ACC112 (cell line): ENCODE results near the gene TMEM156.
"Not testable (repeated sequence)": the region's sequence is repeated elsewhere in the genome, so short reads cannot be mapped to it uniquely, and the experiment has no call there.

Experiments used
- H2AFZ ChIP-seq: fragments of 200-600 bp; sonication (generic); one replicate; pipeline ENCODE4 v1.6.0; 2017; ENCODE audit warnings: antibody characterized with exemption, low read length; ENCODE audit not compliant: unreplicated experiment
- H3K27ac ChIP-seq: fragments of 200-600 bp; sonication (generic); 2 replicates; pipeline ENCODE4 v1.5.1; 2014; ENCODE audit warnings: low read depth, mild to moderate bottlenecking, antibody characterized with exemption, low read length, moderate library complexity
- H3K27me3 ChIP-seq: fragments of 200-600 bp; sonication (generic); 2 replicates; pipeline ENCODE4 v1.6.1; 2014; ENCODE audit warnings: mild to moderate bottlenecking, antibody characterized with exemption, low read length, moderate library complexity, mixed read lengths; ENCODE audit not compliant: insufficient read depth
- H3K36me3 ChIP-seq: fragments of 200-600 bp; sonication (generic); 2 replicates; pipeline ENCODE4 v1.6.1; 2016; ENCODE audit warnings: mild to moderate bottlenecking, antibody characterized with exemption, low read length, moderate library complexity, mixed read lengths; ENCODE audit not compliant: insufficient read depth
- H3K4me1 ChIP-seq: fragments of 200-600 bp; sonication (generic); one replicate; pipeline ENCODE4 v1.6.1; 2016; ENCODE audit warnings: low read length, mixed read lengths; ENCODE audit not compliant: insufficient read depth, unreplicated experiment, control insufficient read depth
- H3K4me3 ChIP-seq: fragments of 200-600 bp; sonication (generic); 2 replicates; pipeline ENCODE4 v1.5.1; 2014; ENCODE audit warnings: mild to moderate bottlenecking, low read depth, low read length
- H3K79me2 ChIP-seq: fragments of 200-600 bp; sonication (generic); one replicate; pipeline ENCODE4 v1.6.0; 2016; ENCODE audit warnings: low read length; ENCODE audit not compliant: control insufficient read depth, unreplicated experiment, insufficient read depth

TMEM156 gene

DNA sequence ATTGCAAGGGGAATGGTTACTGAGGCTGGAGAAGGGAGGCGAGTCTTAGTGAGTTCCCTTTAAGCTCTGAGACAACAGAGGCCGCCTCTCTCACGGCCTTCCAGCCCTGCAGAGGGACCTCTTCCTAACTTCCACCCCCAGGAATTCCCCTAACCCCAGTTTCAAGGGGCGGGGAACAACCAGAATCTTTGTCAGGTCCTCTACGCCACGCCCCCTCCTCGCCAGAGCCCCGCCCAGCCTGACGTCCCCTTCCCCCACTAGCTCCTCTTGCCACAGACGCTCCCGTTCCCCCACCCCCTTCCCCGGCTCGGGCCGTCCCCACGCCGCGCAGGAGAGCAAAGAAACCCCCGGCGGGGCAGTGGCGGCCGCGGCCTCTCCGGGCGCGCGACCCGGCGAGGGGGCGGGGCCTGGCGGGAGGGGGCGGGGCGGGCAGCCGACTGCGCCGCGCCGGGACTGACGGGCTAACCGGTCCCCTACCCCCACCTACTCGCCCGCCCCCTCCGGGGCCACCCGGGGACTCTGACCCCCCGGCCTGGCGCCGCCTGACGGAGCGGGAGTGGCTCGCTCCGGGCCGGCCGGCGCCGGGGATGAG, 12.3 kb upstream of the TMEM156 start:
- Histone ChIP-seq H2AFZ (peak overlapping the region; percentile 94), H3K27ac (peak overlapping the region; percentile 38), H3K4me1 (peaks cover 36% of the 10 kb centered on the region), H3K36me3 (no peaks in the 10 kb centered on the region), H3K79me2 (peaks cover 36% of the 10 kb centered on the region), H3K4me3 (peak overlapping the region; percentile 98), H3K27me3 (no peaks in the 10 kb centered on the region)

DNA sequence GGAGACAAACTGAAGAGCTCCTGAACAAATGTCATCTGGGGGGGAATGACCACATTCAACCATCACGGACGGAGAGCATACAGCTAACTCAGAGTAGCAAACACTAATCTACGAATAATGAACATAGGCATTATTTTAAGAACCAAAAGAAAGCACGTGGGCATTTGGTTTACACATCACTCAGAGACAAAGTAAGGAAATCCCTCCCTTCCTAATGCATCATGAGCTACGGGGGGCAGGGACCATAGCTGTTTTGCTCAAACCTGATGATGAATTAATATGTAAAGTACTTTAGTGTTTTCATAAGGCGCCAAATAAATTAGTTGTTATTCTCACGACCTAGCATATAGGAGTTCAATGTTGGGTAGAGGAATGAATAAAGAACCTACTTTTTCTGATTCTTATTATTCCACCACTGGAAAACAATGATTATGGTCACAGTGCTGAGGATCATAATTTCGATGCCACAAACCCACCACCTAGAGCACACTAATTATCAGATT, 11.7 kb upstream of the TMEM156 start:
- Histone ChIP-seq H3K4me1 (peaks cover 36% of the 10 kb centered on the region), H3K79me2 (peaks cover 31% of the 10 kb centered on the region), H3K36me3 (no peaks in the 10 kb centered on the region), H3K27me3 (no peaks in the 10 kb centered on the region), H3K27ac (peak overlapping the region; percentile 38), H2AFZ (peak overlapping the region; percentile 29), H3K4me3 (peak overlapping the region; percentile 98)

- Histone ChIP-seq H2AFZ (peak overlapping the region; percentile 29), H3K27me3 (no peaks in the 10 kb centered on the region), H3K36me3 (no peaks in the 10 kb centered on the region), H3K27ac (peak overlapping the region; percentile 38; the same call in 1 of the 2 replicates), H3K4me1 (peaks cover 35% of the 10 kb centered on the region), H3K79me2 (peaks cover 26% of the 10 kb centered on the region), H3K4me3 (peak overlapping the region; percentile 98)
Measured at GRCh38 chr4:39043058-39043860, 11.1 kb upstream of the TMEM156 start.

- Histone ChIP-seq H3K4me3 (no peak overlapping the region), H3K36me3 (no peaks in the 10 kb centered on the region), H2AFZ (peak overlapping the region; percentile 8), H3K27ac (no peak overlapping the region), H3K27me3 (no peaks in the 10 kb centered on the region), H3K4me1 (peaks cover 32% of the 10 kb centered on the region), H3K79me2 (peaks cover 17% of the 10 kb centered on the region)
Measured at GRCh38 chr4:39042366-39042765, 10.2 kb upstream of the TMEM156 start.

DNA sequence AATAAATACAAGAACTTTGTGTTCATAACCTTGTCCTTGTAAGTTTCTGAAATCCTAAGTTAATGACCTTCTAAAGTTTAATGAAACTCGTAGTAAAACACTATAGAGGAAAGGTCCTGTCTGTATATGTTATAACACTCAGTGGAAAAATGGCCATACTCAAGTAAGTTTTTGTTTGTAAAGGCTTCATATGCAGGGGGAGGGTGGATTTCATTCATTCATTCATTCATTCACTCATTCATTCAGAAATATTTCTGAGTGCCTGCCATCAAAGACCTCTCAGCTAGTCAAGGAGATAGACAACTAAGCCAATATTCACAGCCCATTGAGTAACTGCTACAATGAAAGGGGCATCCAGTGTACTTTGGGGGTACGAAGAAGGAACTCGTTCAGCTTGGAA, 6.9 kb upstream of the TMEM156 start:
- H3K36me3 ChIP-seq = no peaks in the 10 kb centered on the region
- peaks cover 26% of the 10 kb centered on the region for H3K4me1 ChIP-seq
- H3K4me3 ChIP-seq = no peak overlapping the region
- no peaks in the 10 kb centered on the region for H3K27me3 ChIP-seq
- no peak overlapping the region for H2AFZ ChIP-seq
- no peak overlapping the region for H3K27ac ChIP-seq
- no peaks in the 10 kb centered on the region for H3K79me2 ChIP-seq

DNA sequence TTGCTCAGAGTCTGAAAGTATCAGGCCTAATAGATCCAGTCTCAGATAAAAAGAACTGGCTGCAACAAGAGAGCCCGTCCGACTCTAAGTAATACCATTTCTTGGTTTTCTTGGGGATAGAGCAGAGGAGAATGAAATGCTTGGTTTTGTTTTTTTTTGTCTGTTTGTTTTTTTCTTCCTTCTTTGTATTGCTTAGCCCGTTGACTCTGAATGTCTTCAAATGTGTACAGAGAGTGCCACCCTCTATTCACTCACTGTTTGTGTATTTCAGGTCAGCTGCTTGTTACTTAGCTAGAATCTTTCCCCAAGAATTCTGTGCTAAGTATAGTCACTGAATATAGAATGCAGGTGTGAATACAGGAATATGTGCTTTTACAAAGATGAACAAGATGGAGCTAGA, 5.7 kb upstream of the TMEM156 start:
- H3K4me1 ChIP-seq = peaks cover 17% of the 10 kb centered on the region
- no peak overlapping the region for H3K27ac ChIP-seq
- H3K36me3 ChIP-seq = no peaks in the 10 kb centered on the region
- peak overlapping the region; percentile 20 for H2AFZ ChIP-seq
- H3K27me3 ChIP-seq = no peaks in the 10 kb centered on the region
- H3K79me2 ChIP-seq = no peaks in the 10 kb centered on the region
- H3K4me3 ChIP-seq = no peak overlapping the region

DNA sequence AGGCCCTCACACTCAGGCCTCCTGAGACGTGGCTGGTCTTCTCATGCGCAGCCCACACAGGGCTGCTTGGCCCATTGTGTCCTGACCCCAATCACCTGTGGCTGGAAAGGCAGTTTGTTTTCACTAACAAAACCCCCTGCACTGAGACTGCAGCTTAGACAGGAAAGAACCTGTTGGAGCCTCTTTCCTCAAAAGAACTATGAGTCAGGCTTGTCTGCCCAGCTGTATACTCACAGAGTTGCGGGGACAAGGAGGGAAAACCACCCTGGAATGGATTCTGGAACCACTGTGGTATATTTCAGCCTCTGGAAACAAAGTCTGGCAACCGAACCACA, 5.2 kb upstream of the TMEM156 start:
- Histone ChIP-seq H3K36me3 (no peaks in the 10 kb centered on the region), H3K27ac (no peak overlapping the region), H3K79me2 (no peaks in the 10 kb centered on the region), H2AFZ (peak overlapping the region; percentile 20), H3K27me3 (no peaks in the 10 kb centered on the region), H3K4me1 (peaks cover 22% of the 10 kb centered on the region), H3K4me3 (no peak overlapping the region)

- Histone ChIP-seq H3K4me1 (peaks cover 32% of the 10 kb centered on the region), H3K79me2 (no peaks in the 10 kb centered on the region), H3K4me3 (no peak overlapping the region), H2AFZ (no peak overlapping the region), H3K36me3 (no peaks in the 10 kb centered on the region), H3K27ac (no peak overlapping the region), H3K27me3 (no peaks in the 10 kb centered on the region)
Measured at GRCh38 chr4:39036172-39036571, 4.0 kb upstream of the TMEM156 start.

- peak overlapping the region; percentile 47; the same call in 1 of the 2 replicates for H3K27ac ChIP-seq
- peak overlapping the region; percentile 22 for H3K4me3 ChIP-seq
- H2AFZ ChIP-seq, H3K27me3 ChIP-seq, H3K79me2 ChIP-seq, H3K36me3 ChIP-seq: not testable (repeated sequence)
- peaks cover 44% of the 10 kb centered on the region for H3K4me1 ChIP-seq
Measured at GRCh38 chr4:39031590-39032020, 604 bp downstream of the TMEM156 start.

GRCh38 chr4:39030725-39031124, 1.5 kb downstream of the TMEM156 start:
- peak overlapping the region; percentile 84 for H2AFZ ChIP-seq
- H3K4me3 ChIP-seq = peak overlapping the region; percentile 55
- H3K27ac ChIP-seq = peak overlapping the region; percentile 22; the same call in 1 of the 2 replicates
- no peaks in the 10 kb centered on the region for H3K27me3 ChIP-seq
- peaks cover 39% of the 10 kb centered on the region for H3K4me1 ChIP-seq
- H3K36me3 ChIP-seq = no peaks in the 10 kb centered on the region
- H3K79me2 ChIP-seq = no peaks in the 10 kb centered on the region
